Measurements from ENCODE around the gene SLC35D1. TPM values are rescaled to one million over a fixed set of nuclear protein-coding genes. Genes with fewer than 3 reads are reported as not detected.

The SLC35D1 gene
- polyA plus RNA-seq, 1 of the 3 experiments (the other 2 are of a cell fraction) = 4.8 TPM

DNA sequence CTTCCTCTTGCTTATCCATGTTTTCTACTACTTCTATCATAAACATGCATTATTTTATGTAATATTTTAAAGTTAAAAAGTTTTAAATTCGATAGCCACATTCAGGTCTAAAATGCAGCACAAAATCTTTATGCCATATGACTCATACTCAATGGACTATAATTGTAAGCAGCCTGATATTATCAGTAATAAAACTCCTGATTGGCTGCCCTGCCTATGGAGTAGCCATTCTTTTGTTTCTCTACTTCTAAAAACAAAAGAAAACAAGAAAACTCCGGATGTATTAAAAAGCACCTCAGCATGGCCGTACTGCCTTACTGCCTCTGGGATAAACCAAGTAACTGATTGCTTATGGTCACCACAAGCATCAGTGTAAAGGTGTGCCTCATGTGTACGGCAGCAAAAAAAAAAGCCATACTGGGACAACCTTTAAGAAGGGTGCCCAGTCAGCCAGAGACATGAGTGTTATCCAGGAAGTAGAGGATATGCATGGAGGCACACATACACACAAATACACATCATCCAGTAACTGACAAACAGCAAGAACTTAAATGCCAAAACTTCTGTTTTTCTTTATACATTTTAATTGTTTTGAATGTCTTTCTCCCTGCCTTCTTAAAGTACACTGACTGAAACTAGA lies 9.2 kb downstream of the SLC35D1 start:
- no peaks in the 10 kb centered on the region for H3K4me1 ChIP-seq (ENCODE audit: control insufficient read depth in 1 of 2, insufficient read depth in 2 of 2, low read depth in 1 of 2, low read length in 1 of 2)
- no peak for DNase-seq
- ChIA-PET POLR2A (no interaction called here), CTCF (no interaction called here)
- no peak overlapping the region; the same call in 1 of the 2 replicates for H2AFZ ChIP-seq (ENCODE audit: low read depth)
- peaks cover 47 to 61% of the 10 kb centered on the region in 2 experiments for H3K36me3 ChIP-seq (replicated peaks in 1 of 2; ENCODE audit: control insufficient read depth in 1 of 2, insufficient read depth in 2 of 2, low read length in 1 of 2)
- no peak overlapping the region for H3K4me2 ChIP-seq
- no peak overlapping the region for H3K4me3 ChIP-seq (ENCODE audit: low read depth in 2 of 2, low read length in 1 of 2)
- 90% methylated on average over 4 of the region's 4 CpGs for WGBS (ENCODE audit: low lambda C conversion rate)
- no peaks in the 10 kb centered on the region for H3K9me2 ChIP-seq
- no peaks in the 10 kb centered on the region for H3K79me2 ChIP-seq (ENCODE audit: insufficient read depth)
- H3K9me3 ChIP-seq = no peaks in the 10 kb centered on the region
- H3K9ac ChIP-seq = no peak overlapping the region
- H3F3A ChIP-seq (replicated peaks; ENCODE audit: insufficient read depth) = no peaks in the 10 kb centered on the region
- H4K20me1 ChIP-seq (ENCODE audit: insufficient read depth) = no peaks in the 10 kb centered on the region
- no peak for TF ChIP-seq RAD21 (IDR thresholded peaks at IDR 0.05; ENCODE audit: low read length)
- peak; percentile 36 for TF ChIP-seq JUND (IDR thresholded peaks at IDR 0.05)
- peak; percentile 15; the same call in 1 of the 2 replicates for TF ChIP-seq FOSL2 (IDR thresholded peaks at IDR 0.05; ENCODE audit: borderline replicate concordance, low read depth)
- no peak for TF ChIP-seq RXRA (IDR thresholded peaks at IDR 0.05; ENCODE audit: borderline replicate concordance, low read depth)
- peak overlapping the region in 1 of 2 experiments; percentile 22; a peak in 1 of 4 replicates for H3K27ac ChIP-seq (ENCODE audit: low read depth in 2 of 2, low read length in 1 of 2)
- H3K27me3 ChIP-seq (ENCODE audit: insufficient read depth) = no peaks in the 10 kb centered on the region

DNA sequence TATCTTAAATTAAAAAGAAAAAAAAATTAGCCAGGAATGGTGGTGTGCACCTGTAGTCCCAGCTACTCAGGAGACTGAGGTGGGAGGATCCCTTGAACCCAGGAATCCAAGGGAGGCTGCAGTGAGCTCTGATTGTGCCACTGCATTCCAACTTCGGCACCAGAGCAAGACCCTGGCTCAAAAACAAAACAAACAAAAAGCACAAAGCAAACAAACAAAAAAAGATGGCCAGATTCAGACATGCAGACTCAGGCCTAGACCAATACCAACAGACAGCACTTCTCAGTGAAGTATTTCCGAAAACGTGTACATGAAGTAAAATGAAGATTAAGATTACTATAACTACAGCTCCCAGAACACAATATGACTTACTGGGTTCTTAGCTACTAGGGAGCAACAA lies 10.6 kb downstream of the SLC35D1 start:
- H3K9me3 ChIP-seq = no peaks in the 10 kb centered on the region
- no peaks in the 10 kb centered on the region for H3K9me2 ChIP-seq
- H3K4me2 ChIP-seq = no peak overlapping the region
- H3K4me1 ChIP-seq (ENCODE audit: control insufficient read depth in 1 of 2, insufficient read depth in 2 of 2, low read depth in 1 of 2, low read length in 1 of 2) = no peaks in the 10 kb centered on the region
- no peaks in the 10 kb centered on the region for H4K20me1 ChIP-seq (ENCODE audit: insufficient read depth)
- POLR2A ChIA-PET = interaction anchor here (0.8 kb wide), 1 partner anchor 10 kb away, joined by 3 read pairs; the partner anchor contains the start of gene SLC35D1
- 94% methylated on average over 3 of the region's 3 CpGs for WGBS (ENCODE audit: low lambda C conversion rate)
- H3K79me2 ChIP-seq (ENCODE audit: insufficient read depth) = no peaks in the 10 kb centered on the region
- H2AFZ ChIP-seq (ENCODE audit: low read depth) = no peak overlapping the region
- H3K36me3 ChIP-seq (replicated peaks in 1 of 2; ENCODE audit: control insufficient read depth in 1 of 2, insufficient read depth in 2 of 2, low read length in 1 of 2) = peaks cover 35 to 61% of the 10 kb centered on the region in 2 experiments
- no peaks in the 10 kb centered on the region for H3K27me3 ChIP-seq (ENCODE audit: insufficient read depth)
- DNase-seq = no peak
- CTCF ChIA-PET = interaction anchor here (1.3 kb wide), 1 partner anchor 48 kb away, joined by 3 read pairs; no protein-coding TSS in a partner anchor
- H3K27ac ChIP-seq (ENCODE audit: low read depth in 2 of 2, low read length in 1 of 2) = no peak overlapping the region
- no peaks in the 10 kb centered on the region for H3F3A ChIP-seq (replicated peaks; ENCODE audit: insufficient read depth)
- H3K9ac ChIP-seq = no peak overlapping the region
- no peak overlapping the region for H3K4me3 ChIP-seq (ENCODE audit: low read depth in 2 of 2, low read length in 1 of 2)
- TF ChIP-seq NFIC (IDR thresholded peaks at IDR 0.05; ENCODE audit: borderline replicate concordance) (no peak), YY1 (IDR thresholded peaks at IDR 0.05; ENCODE audit: low read depth) (no peak), NRF1 (IDR thresholded peaks at IDR 0.05; ENCODE audit: low read depth, low read length) (no peak), TCF12 (IDR thresholded peaks at IDR 0.05) (no peak)
- TF ChIP-seq, protein P1, sequence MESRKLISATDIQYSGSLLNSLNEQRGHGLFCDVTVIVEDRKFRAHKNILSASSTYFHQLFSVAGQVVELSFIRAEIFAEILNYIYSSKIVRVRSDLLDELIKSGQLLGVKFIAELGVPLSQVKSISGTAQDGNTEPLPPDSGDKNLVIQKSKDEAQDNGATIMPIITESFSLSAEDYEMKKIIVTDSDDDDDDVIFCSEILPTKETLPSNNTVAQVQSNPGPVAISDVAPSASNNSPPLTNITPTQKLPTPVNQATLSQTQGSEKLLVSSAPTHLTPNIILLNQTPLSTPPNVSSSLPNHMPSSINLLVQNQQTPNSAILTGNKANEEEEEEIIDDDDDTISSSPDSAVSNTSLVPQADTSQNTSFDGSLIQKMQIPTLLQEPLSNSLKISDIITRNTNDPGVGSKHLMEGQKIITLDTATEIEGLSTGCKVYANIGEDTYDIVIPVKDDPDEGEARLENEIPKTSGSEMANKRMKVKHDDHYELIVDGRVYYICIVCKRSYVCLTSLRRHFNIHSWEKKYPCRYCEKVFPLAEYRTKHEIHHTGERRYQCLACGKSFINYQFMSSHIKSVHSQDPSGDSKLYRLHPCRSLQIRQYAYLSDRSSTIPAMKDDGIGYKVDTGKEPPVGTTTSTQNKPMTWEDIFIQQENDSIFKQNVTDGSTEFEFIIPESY (IDR thresholded peaks at IDR 0.05; ENCODE audit: borderline replicate concordance, low read depth) = no peak

DNA sequence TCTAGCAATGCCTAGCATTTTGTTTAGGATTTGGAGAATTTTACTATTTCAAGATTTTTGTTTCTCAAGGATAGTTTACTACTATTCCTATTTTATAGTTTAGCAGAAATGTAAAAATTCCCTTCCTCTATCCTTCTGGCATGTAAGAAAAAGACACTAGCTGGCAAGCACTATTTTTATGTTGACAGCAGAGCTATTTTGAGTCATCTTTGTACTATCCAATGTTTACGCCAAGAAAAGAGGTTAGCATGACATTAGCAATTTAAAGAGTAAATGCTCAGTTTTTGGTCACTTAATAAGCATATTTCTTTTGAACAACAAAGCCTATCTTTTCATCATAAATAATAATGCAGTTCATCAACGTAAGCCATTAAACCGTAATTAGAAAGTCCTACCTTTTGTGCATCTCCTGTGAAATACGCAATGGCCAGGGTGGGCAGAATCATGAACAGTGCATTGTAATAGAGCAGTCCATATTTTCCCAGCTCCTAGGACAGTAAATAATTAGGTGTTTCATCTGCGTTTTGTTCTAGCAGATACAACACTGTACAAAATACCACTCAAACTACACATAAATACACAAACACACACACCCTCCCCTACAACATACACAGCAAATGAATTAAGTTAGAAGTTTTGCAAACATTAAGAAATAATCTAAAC lies 12.0 kb downstream of the SLC35D1 start:
- no peaks in the 10 kb centered on the region for H3F3A ChIP-seq (replicated peaks; ENCODE audit: insufficient read depth)
- peaks cover 46 to 60% of the 10 kb centered on the region in 2 experiments for H3K36me3 ChIP-seq (replicated peaks in 1 of 2; ENCODE audit: control insufficient read depth in 1 of 2, insufficient read depth in 2 of 2, low read length in 1 of 2)
- WGBS (ENCODE audit: low lambda C conversion rate) = 95% methylated on average over 5 of the region's 5 CpGs
- no peak overlapping the region for H2AFZ ChIP-seq (ENCODE audit: low read depth)
- H3K9me2 ChIP-seq = no peaks in the 10 kb centered on the region
- no peak overlapping the region for H3K4me2 ChIP-seq
- no peak for DNase-seq
- no peak overlapping the region for H3K4me3 ChIP-seq (ENCODE audit: low read depth in 2 of 2, low read length in 1 of 2)
- H3K79me2 ChIP-seq (ENCODE audit: insufficient read depth) = no peaks in the 10 kb centered on the region
- no peak overlapping the region for H3K27ac ChIP-seq (ENCODE audit: low read depth in 2 of 2, low read length in 1 of 2)
- no peaks in the 10 kb centered on the region for H3K9me3 ChIP-seq
- 0 out of 2 replicates have a peak, but pooled peaks have one; percentile 4 for TF ChIP-seq FOSL2 (IDR thresholded peaks at IDR 0.05; ENCODE audit: borderline replicate concordance, low read depth)
- TF ChIP-seq, protein P2, sequence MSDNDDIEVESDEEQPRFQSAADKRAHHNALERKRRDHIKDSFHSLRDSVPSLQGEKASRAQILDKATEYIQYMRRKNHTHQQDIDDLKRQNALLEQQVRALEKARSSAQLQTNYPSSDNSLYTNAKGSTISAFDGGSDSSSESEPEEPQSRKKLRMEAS (IDR thresholded peaks at IDR 0.05; ENCODE audit: low read depth) = no peak
- no peak overlapping the region for H3K9ac ChIP-seq
- H4K20me1 ChIP-seq (ENCODE audit: insufficient read depth) = no peaks in the 10 kb centered on the region
- POLR2A ChIA-PET = no interaction called here
- no peaks in the 10 kb centered on the region for H3K27me3 ChIP-seq (ENCODE audit: insufficient read depth)
- CTCF ChIA-PET = no interaction called here
- no peaks in the 10 kb centered on the region for H3K4me1 ChIP-seq (ENCODE audit: control insufficient read depth in 1 of 2, insufficient read depth in 2 of 2, low read depth in 1 of 2, low read length in 1 of 2)
